ENCODE data around the gene ADGRB3. TPM values are rescaled to one million over a fixed set of nuclear protein-coding genes. Genes with fewer than 3 reads are reported as not detected.

ADGRB3 gene
- polyA plus RNA-seq, 2 of the 4 experiments (the other 2 are of a cell fraction): not detected

DNA sequence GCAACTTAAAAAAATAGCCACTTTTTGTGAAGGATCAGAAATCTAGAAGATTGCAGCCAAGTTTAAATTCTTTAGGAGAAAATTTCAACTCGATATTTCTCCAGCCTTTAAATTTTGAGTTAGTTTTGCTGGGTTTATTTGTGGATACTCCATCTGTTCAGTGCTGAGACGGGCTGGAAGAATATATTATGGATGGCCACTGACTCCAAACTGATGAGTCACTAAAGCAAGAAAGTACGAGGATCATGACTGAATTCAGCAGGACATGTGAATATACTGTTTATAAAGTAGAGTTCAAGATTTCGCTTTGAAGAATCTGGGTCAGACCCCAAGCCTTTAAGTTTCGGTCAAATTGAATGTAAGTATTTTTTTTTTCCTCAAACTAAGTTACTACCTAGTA, 199.5 kb downstream of the ADGRB3 start:
- Histone ChIP-seq H3K4me2 (no peak overlapping the region), H3K4me1 (no peaks in the 10 kb centered on the region), H3K4me3 (no peak overlapping the region), H3K9me3 (no peaks in the 10 kb centered on the region), H3K27ac (no peak overlapping the region)
- ChIA-PET CTCF (no interaction called here), POLR2A (no interaction called here)
- FAIRE-seq (no peak), DNase-seq (ENCODE audit: low read depth in 1 of 2, low spot score in 1 of 2) (no peak), ATAC-seq (no peak)
- no peak for TF ChIP-seq POLR2AphosphoS2 (conservative IDR thresholded peaks at IDR 0.05; ENCODE audit: low read length)
- TF ChIP-seq JUN (IDR thresholded peaks at IDR 0.05): no peak
- TF ChIP-seq, protein P1, sequence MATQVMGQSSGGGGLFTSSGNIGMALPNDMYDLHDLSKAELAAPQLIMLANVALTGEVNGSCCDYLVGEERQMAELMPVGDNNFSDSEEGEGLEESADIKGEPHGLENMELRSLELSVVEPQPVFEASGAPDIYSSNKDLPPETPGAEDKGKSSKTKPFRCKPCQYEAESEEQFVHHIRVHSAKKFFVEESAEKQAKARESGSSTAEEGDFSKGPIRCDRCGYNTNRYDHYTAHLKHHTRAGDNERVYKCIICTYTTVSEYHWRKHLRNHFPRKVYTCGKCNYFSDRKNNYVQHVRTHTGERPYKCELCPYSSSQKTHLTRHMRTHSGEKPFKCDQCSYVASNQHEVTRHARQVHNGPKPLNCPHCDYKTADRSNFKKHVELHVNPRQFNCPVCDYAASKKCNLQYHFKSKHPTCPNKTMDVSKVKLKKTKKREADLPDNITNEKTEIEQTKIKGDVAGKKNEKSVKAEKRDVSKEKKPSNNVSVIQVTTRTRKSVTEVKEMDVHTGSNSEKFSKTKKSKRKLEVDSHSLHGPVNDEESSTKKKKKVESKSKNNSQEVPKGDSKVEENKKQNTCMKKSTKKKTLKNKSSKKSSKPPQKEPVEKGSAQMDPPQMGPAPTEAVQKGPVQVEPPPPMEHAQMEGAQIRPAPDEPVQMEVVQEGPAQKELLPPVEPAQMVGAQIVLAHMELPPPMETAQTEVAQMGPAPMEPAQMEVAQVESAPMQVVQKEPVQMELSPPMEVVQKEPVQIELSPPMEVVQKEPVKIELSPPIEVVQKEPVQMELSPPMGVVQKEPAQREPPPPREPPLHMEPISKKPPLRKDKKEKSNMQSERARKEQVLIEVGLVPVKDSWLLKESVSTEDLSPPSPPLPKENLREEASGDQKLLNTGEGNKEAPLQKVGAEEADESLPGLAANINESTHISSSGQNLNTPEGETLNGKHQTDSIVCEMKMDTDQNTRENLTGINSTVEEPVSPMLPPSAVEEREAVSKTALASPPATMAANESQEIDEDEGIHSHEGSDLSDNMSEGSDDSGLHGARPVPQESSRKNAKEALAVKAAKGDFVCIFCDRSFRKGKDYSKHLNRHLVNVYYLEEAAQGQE (IDR thresholded peaks at IDR 0.05): no peak
- no peak for TF ChIP-seq HOXB13 (CRISPR knock-in tag; IDR thresholded peaks at IDR 0.05; ENCODE audit: low read depth)
- TF ChIP-seq HOXA7 (CRISPR knock-in tag; IDR thresholded peaks at IDR 0.05): no peak
- no peak for TF ChIP-seq BHLHE40 (IDR thresholded peaks at IDR 0.05; ENCODE audit: low read depth, low read length)
- no peak for TF ChIP-seq NPAS2 (CRISPR knock-in tag; IDR thresholded peaks at IDR 0.05; ENCODE audit: borderline replicate concordance)
- no peak for TF ChIP-seq FOXS1 (CRISPR knock-in tag; IDR thresholded peaks at IDR 0.05)
- no peak for TF ChIP-seq EHMT2 (IDR thresholded peaks at IDR 0.05; ENCODE audit: low read depth)
- TF ChIP-seq CHD2 (IDR thresholded peaks at IDR 0.05; ENCODE audit: low read length, partially characterized antibody): no peak
- no peak for TF ChIP-seq E2F6 (IDR thresholded peaks at IDR 0.05; ENCODE audit: borderline replicate concordance, low read depth)
- TF ChIP-seq, protein P2, sequence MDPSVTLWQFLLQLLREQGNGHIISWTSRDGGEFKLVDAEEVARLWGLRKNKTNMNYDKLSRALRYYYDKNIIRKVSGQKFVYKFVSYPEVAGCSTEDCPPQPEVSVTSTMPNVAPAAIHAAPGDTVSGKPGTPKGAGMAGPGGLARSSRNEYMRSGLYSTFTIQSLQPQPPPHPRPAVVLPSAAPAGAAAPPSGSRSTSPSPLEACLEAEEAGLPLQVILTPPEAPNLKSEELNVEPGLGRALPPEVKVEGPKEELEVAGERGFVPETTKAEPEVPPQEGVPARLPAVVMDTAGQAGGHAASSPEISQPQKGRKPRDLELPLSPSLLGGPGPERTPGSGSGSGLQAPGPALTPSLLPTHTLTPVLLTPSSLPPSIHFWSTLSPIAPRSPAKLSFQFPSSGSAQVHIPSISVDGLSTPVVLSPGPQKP (IDR thresholded peaks at IDR 0.05; ENCODE audit: low read depth, low read length): no peak
- TF ChIP-seq, protein P3, sequence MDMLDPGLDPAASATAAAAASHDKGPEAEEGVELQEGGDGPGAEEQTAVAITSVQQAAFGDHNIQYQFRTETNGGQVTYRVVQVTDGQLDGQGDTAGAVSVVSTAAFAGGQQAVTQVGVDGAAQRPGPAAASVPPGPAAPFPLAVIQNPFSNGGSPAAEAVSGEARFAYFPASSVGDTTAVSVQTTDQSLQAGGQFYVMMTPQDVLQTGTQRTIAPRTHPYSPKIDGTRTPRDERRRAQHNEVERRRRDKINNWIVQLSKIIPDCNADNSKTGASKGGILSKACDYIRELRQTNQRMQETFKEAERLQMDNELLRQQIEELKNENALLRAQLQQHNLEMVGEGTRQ (IDR thresholded peaks at IDR 0.05): no peak
- TF ChIP-seq NR3C1 (IDR thresholded peaks at IDR 0.05): no peak
- no peak for TF ChIP-seq TP53 (CRISPR knock-in tag; IDR thresholded peaks at IDR 0.05)
- TF ChIP-seq PBX3 (IDR thresholded peaks at IDR 0.05): no peak
- 23% methylated on average over 5 of the region's 5 CpGs for WGBS (ENCODE audit: missing lambda C conversion rate)

- FAIRE-seq (no peak), ATAC-seq (no peak), DNase-seq (ENCODE audit: low read depth in 1 of 2, low spot score in 1 of 2) (no peak)
- Histone ChIP-seq H3K27ac (no peak overlapping the region), H3K4me3 (no peak overlapping the region), H3K4me2 (no peak overlapping the region), H3K9me3 (no peaks in the 10 kb centered on the region), H3K4me1 (no peaks in the 10 kb centered on the region)
- ChIA-PET POLR2A (no interaction called here), CTCF (no interaction called here)
- TF ChIP-seq HOXA7 (CRISPR knock-in tag; IDR thresholded peaks at IDR 0.05) (no peak), KDM5A (IDR thresholded peaks at IDR 0.05) (no peak), PHF8 (IDR thresholded peaks at IDR 0.05; ENCODE audit: borderline replicate concordance, low read depth) (no peak), RFX5 (IDR thresholded peaks at IDR 0.05) (no peak), HDAC2 (IDR thresholded peaks at IDR 0.05) (no peak)
- TF ChIP-seq, protein P2 (IDR thresholded peaks at IDR 0.05; ENCODE audit: low read depth, low read length): no peak
- TF ChIP-seq, protein P4, sequence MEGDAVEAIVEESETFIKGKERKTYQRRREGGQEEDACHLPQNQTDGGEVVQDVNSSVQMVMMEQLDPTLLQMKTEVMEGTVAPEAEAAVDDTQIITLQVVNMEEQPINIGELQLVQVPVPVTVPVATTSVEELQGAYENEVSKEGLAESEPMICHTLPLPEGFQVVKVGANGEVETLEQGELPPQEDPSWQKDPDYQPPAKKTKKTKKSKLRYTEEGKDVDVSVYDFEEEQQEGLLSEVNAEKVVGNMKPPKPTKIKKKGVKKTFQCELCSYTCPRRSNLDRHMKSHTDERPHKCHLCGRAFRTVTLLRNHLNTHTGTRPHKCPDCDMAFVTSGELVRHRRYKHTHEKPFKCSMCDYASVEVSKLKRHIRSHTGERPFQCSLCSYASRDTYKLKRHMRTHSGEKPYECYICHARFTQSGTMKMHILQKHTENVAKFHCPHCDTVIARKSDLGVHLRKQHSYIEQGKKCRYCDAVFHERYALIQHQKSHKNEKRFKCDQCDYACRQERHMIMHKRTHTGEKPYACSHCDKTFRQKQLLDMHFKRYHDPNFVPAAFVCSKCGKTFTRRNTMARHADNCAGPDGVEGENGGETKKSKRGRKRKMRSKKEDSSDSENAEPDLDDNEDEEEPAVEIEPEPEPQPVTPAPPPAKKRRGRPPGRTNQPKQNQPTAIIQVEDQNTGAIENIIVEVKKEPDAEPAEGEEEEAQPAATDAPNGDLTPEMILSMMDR (IDR thresholded peaks at IDR 0.05): no peak
- TF ChIP-seq, protein P5, sequence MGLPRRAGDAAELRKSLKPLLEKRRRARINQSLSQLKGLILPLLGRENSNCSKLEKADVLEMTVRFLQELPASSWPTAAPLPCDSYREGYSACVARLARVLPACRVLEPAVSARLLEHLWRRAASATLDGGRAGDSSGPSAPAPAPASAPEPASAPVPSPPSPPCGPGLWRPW (IDR thresholded peaks at IDR 0.05): no peak
Measured at GRCh38 chr6:68838571-68838970, 203.5 kb downstream of the ADGRB3 start.

Measured in A549 (cell line).